HUES64 (cell line): ENCODE data around the gene IGFBP1. TPM values are rescaled to one million over a fixed set of nuclear protein-coding genes. Genes with fewer than 3 reads are reported as not detected.
"Not testable (repeated sequence)": the region's sequence is repeated elsewhere in the genome, so short reads cannot be mapped to it uniquely, and the experiment has no call there.

Source experiments
- H3K27ac ChIP-seq: 2 replicates; pipeline ENCODE4 v1.7.0; 2013; ENCODE audit warnings: low read depth, low read length, inconsistent platforms
- H3K27me3 ChIP-seq: 2 replicates; pipeline ENCODE4 v1.6.1; 2013; ENCODE audit warnings: mild to moderate bottlenecking, low read length; ENCODE audit not compliant: insufficient read depth
- H3K36me3 ChIP-seq: 2 replicates; pipeline ENCODE4 v1.6.1; 2013; ENCODE audit warnings: mild to moderate bottlenecking, low read length; ENCODE audit not compliant: insufficient read depth
- H3K4me1 ChIP-seq: 2 replicates; pipeline ENCODE4 v1.6.1; 2013; ENCODE audit warnings: mild to moderate bottlenecking, low read length, moderate library complexity; ENCODE audit not compliant: insufficient read depth
- H3K4me3 ChIP-seq: 2 replicates; pipeline ENCODE4 v1.5.1; 2013; ENCODE audit warnings: mild to moderate bottlenecking, low read length, moderate library complexity
- H3K9ac ChIP-seq: 2 replicates; pipeline ENCODE4 v1.6.1; 2013; ENCODE audit warnings: mild to moderate bottlenecking, low read depth, low read length
- H3K9me3 ChIP-seq: 2 replicates; pipeline ENCODE4 v1.6.1; 2013; ENCODE audit warnings: low read depth, low read length; ENCODE audit not compliant: insufficient read depth
- WGBS: fragments of 150-250, 120-280 bp; methylation state at CpG from one replicate; pipeline ENCODE4 v1.1.7; 2013; ENCODE audit warnings: missing lambda C conversion rate; 5-methylcytosine and 5-hydroxymethylcytosine counted together
- polyA plus RNA-seq, 2 experiments: library from polyadenylated mRNA; stranded (reverse); fragments of 50-300 nt; gene quantifications; one replicate each; pipeline ENCODE4 v1.2.3, GENCODE V29; 2013

Gene IGFBP1
- polyA plus RNA-seq (2013, experiment 1 of 2) = not detected
- not detected for polyA plus RNA-seq (2013, experiment 2 of 2)

- Histone ChIP-seq H3K9me3 (no peaks in the 10 kb centered on the region), H3K4me3 (peak within 1 kb of the TSS; percentile 55), H3K27ac (no peak within 1 kb of the TSS), H3K36me3 (no peaks in the 10 kb centered on the region), H3K27me3 (peaks cover 48% of the 10 kb centered on the region), H3K9ac (no peak within 1 kb of the TSS), H3K4me1 (0 out of 2 replicates have a peak, but pooled peaks cover 4% of the 10 kb centered on the region)
- 9% methylated on average over 73 of the region's 73 CpGs for WGBS
Observed at GRCh38 chr7:45888185-45888992, at the start of gene IGFBP1. IGFBP1 (plus strand) TSS chr7:45888488; CDS start chr7:45888653, 165 bp downstream.

- H3K4me3 ChIP-seq, H3K27me3 ChIP-seq, H3K36me3 ChIP-seq, H3K9me3 ChIP-seq, H3K9ac ChIP-seq, H3K27ac ChIP-seq, H3K4me1 ChIP-seq: not testable (repeated sequence)
- no CpG with 5 or more reads among the region's 2 CpGs for WGBS
Observed at GRCh38 chr7:45838852-45839251, 49.4 kb upstream of the IGFBP1 start.

GRCh38 chr7:45841926-45842717 is 46.2 kb upstream of the IGFBP1 start:
- not testable (repeated sequence) for H3K4me3 ChIP-seq, H3K9me3 ChIP-seq, H3K27me3 ChIP-seq, H3K4me1 ChIP-seq, H3K27ac ChIP-seq, H3K36me3 ChIP-seq, H3K9ac ChIP-seq
- 97% methylated on average over 4 of the region's 4 CpGs for WGBS

GRCh38 chr7:45846536-45846935 is 41.8 kb upstream of the IGFBP1 start:
- H3K4me1 ChIP-seq, H3K36me3 ChIP-seq, H3K9me3 ChIP-seq, H3K4me3 ChIP-seq, H3K27ac ChIP-seq, H3K27me3 ChIP-seq, H3K9ac ChIP-seq: not testable (repeated sequence)
- 95% methylated on average over 5 of the region's 5 CpGs for WGBS

GRCh38 chr7:45848734-45849133 is 39.6 kb upstream of the IGFBP1 start:
- H3K27ac ChIP-seq, H3K4me3 ChIP-seq, H3K4me1 ChIP-seq, H3K9ac ChIP-seq, H3K9me3 ChIP-seq, H3K36me3 ChIP-seq, H3K27me3 ChIP-seq: not testable (repeated sequence)
- WGBS = 89% methylated on average over 6 of the region's 6 CpGs

- not testable (repeated sequence) for H3K27me3 ChIP-seq, H3K36me3 ChIP-seq, H3K9me3 ChIP-seq, H3K9ac ChIP-seq, H3K4me3 ChIP-seq, H3K4me1 ChIP-seq, H3K27ac ChIP-seq
- WGBS = 89% methylated on average over 10 of the region's 10 CpGs
Observed at GRCh38 chr7:45852984-45853383, 35.3 kb upstream of the IGFBP1 start.

- not testable (repeated sequence) for H3K9ac ChIP-seq, H3K9me3 ChIP-seq, H3K4me1 ChIP-seq, H3K36me3 ChIP-seq, H3K27me3 ChIP-seq, H3K27ac ChIP-seq, H3K4me3 ChIP-seq
- WGBS = 86% methylated on average over 8 of the region's 8 CpGs
Observed at GRCh38 chr7:45853491-45853890, 34.8 kb upstream of the IGFBP1 start.

- WGBS = 82% methylated on average over 3 of the region's 3 CpGs
- not testable (repeated sequence) for H3K4me3 ChIP-seq, H3K36me3 ChIP-seq, H3K9ac ChIP-seq, H3K27me3 ChIP-seq, H3K4me1 ChIP-seq, H3K27ac ChIP-seq, H3K9me3 ChIP-seq
Observed at GRCh38 chr7:45855680-45856079, 32.6 kb upstream of the IGFBP1 start.

GRCh38 chr7:45856888-45857287 is 31.4 kb upstream of the IGFBP1 start:
- 86% methylated on average over 1 of the region's 4 CpGs for WGBS
- not testable (repeated sequence) for H3K27me3 ChIP-seq, H3K36me3 ChIP-seq, H3K9me3 ChIP-seq, H3K4me3 ChIP-seq, H3K9ac ChIP-seq, H3K27ac ChIP-seq, H3K4me1 ChIP-seq

- H3K27ac ChIP-seq = no peak overlapping the region
- H3K4me1 ChIP-seq = no peaks in the 10 kb centered on the region
- H3K9me3 ChIP-seq = no peaks in the 10 kb centered on the region
- H3K27me3 ChIP-seq = no peaks in the 10 kb centered on the region
- no peak overlapping the region for H3K4me3 ChIP-seq
- no peaks in the 10 kb centered on the region for H3K36me3 ChIP-seq
- H3K9ac ChIP-seq = no peak overlapping the region
- 83% methylated on average over 9 of the region's 9 CpGs for WGBS
Observed at GRCh38 chr7:45863715-45864114, 24.6 kb upstream of the IGFBP1 start.

GRCh38 chr7:45865594-45866410 is 22.5 kb upstream of the IGFBP1 start:
- Histone ChIP-seq H3K27me3 (no peaks in the 10 kb centered on the region), H3K4me3 (no peak overlapping the region), H3K27ac (no peak overlapping the region), H3K4me1 (no peaks in the 10 kb centered on the region), H3K9me3 (no peaks in the 10 kb centered on the region), H3K36me3 (no peaks in the 10 kb centered on the region), H3K9ac (no peak overlapping the region)
- WGBS = 89% methylated on average over 13 of the region's 13 CpGs
